ENCODE data around the gene ASCC3.

Gene ASCC3

GRCh38 chr6:100488244-100488643 lies 392.9 kb downstream of the ASCC3 start:
- no peak for DNase-seq

GRCh38 chr6:100487638-100488037 lies 393.5 kb downstream of the ASCC3 start:
- no peak for DNase-seq

- DNase-seq = no peak
Measured at GRCh38 chr6:100485268-100485667, 395.9 kb downstream of the ASCC3 start.

GRCh38 chr6:100484474-100484873 lies 396.7 kb downstream of the ASCC3 start:
- no peak for DNase-seq

- DNase-seq = no peak
Measured at GRCh38 chr6:100482698-100483097, 398.4 kb downstream of the ASCC3 start.

GRCh38 chr6:100479179-100480035 lies 401.7 kb downstream of the ASCC3 start:
- DNase-seq = peak; percentile 57

GRCh38 chr6:100475554-100476320 lies 405.4 kb downstream of the ASCC3 start:
- DNase-seq = no peak

- no peak for DNase-seq
Measured at GRCh38 chr6:100473182-100473581, 407.9 kb downstream of the ASCC3 start.

GRCh38 chr6:100472674-100473073 lies 408.5 kb downstream of the ASCC3 start:
- DNase-seq = no peak

- DNase-seq = no peak
Measured at GRCh38 chr6:100470422-100471120, 410.6 kb downstream of the ASCC3 start.

- DNase-seq = no peak
Measured at GRCh38 chr6:100469101-100469859, 411.8 kb downstream of the ASCC3 start.

- DNase-seq = no peak
Measured at GRCh38 chr6:100468016-100468622, 413.0 kb downstream of the ASCC3 start.

GRCh38 chr6:100467129-100468015 lies 413.8 kb downstream of the ASCC3 start:
- no peak for DNase-seq

- DNase-seq = no peak
Measured at GRCh38 chr6:100466410-100467128, 414.6 kb downstream of the ASCC3 start.

GRCh38 chr6:100465701-100466409 lies 415.3 kb downstream of the ASCC3 start:
- peak; percentile 63 for DNase-seq

GRCh38 chr6:100464903-100465700 lies 416.0 kb downstream of the ASCC3 start, which contains the start of gene SIM1:
TSS of gene SIM1 (minus strand) at chr6:100464921. CDS start at chr6:100463468, 1,453 bp downstream.
- DNase-seq = no peak

- no peak for DNase-seq
Measured at GRCh38 chr6:100464162-100464851, 416.8 kb downstream of the ASCC3 start.

- DNase-seq = no peak
Measured at GRCh38 chr6:100463630-100464161, 417.4 kb downstream of the ASCC3 start.
